ENCODE measurements around the gene GCH1.

The GCH1 gene

DNA sequence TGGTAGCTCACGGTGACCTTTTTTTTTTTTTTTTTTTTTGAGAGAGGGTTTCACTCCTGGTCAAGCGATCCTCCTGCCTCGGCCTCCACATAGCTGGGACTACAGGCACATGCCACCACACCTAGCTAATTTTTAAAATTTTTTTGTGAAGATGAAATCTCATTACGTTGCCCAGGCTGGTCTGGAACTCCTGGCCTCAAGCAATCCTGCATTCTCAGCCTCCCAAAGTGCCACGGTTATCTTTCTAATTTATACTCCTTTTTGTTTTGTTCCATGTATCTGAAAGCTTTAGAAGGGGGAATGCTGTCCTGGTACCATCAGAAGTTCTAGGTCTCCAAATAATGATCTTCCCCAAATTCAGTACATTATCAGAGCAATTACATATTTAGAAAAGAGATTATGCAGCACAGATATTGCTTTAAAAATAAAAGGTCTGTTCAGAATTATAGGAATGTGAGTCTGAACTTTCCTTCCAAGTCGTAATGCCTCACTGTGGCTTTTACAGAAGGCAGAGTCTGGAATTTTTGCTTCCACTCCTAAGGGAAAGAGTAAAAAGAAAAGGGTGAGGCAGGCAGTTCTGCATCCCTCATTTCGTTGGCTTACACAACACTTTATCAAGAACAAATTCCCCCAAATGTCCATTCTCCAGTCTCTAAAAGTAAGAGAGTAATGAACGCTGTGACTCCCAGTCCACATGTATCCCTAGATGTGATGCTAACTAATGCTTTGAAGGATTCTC lies 73.0 kb downstream of the GCH1 start:
- H3K4me3 ChIP-seq (ENCODE audit: control insufficient read depth, low read depth, low read length) = no peak overlapping the region
- DNase-seq (ENCODE audit: low read depth) = no peak
- TF ChIP-seq, protein P1, sequence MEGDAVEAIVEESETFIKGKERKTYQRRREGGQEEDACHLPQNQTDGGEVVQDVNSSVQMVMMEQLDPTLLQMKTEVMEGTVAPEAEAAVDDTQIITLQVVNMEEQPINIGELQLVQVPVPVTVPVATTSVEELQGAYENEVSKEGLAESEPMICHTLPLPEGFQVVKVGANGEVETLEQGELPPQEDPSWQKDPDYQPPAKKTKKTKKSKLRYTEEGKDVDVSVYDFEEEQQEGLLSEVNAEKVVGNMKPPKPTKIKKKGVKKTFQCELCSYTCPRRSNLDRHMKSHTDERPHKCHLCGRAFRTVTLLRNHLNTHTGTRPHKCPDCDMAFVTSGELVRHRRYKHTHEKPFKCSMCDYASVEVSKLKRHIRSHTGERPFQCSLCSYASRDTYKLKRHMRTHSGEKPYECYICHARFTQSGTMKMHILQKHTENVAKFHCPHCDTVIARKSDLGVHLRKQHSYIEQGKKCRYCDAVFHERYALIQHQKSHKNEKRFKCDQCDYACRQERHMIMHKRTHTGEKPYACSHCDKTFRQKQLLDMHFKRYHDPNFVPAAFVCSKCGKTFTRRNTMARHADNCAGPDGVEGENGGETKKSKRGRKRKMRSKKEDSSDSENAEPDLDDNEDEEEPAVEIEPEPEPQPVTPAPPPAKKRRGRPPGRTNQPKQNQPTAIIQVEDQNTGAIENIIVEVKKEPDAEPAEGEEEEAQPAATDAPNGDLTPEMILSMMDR (IDR thresholded peaks at IDR 0.05; ENCODE audit: control insufficient read depth, insufficient read depth, low read depth, low read length, missing control alignments) = no peak

DNA sequence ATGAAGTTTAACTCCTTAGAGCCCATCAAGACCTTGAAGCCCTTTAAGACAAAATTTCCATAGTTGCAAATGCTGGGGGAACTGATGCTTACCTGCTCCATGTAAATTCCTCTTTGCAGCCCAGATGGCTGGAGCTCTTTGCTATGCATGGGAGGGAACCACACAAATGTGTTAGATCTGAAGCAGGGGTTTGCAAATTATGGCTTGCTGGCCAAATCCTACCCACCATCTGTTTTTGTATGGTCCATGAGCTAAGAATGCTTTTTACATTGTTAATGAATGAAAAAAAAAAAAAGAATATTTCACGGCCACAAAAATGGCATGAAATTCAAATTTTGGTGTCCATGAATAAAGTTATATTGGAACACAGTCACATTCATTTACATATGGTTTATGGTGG lies 74.6 kb downstream of the GCH1 start:
- H3K4me3 ChIP-seq (ENCODE audit: control insufficient read depth, low read depth, low read length) = no peak overlapping the region
- TF ChIP-seq, protein P1 (IDR thresholded peaks at IDR 0.05; ENCODE audit: control insufficient read depth, insufficient read depth, low read depth, low read length, missing control alignments) = no peak
- no peak for DNase-seq (ENCODE audit: low read depth)

DNA sequence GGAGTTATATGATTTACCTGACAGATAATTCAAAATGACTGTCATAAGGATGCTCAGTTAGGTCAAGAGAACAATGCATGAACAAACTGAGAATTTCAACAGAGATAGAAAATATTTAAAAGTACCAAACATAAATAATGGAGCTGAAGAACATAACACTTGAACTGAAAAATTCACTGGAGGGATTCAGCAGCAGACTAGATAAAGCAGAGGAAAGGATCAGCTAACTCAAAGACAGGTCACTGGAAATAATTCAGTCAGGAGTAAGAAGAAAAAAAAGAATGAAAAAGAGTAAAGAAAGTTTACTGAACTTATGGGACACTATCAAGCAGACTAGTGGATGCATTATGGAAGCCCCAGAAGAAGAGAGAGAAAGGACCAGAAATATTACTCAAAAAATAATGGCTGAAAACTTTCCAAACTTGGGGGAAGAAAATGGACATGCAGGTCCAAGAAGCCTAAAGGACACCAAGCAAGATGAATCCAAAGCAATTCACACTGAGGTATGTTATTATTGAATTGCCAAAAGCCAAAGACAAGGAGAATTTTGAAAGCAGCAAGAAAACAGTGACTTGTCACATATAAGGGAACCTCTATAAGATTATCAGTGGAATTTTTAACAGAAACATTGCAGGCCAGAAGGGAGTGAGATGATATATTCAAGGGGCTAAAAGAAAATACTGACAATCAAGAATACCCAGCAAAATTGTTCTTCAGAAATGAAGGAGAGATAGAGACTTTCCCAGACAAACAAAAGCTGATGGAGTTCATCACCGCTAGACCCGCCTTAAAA lies 78.7 kb downstream of the GCH1 start:
- no peak for DNase-seq (ENCODE audit: low read depth)

DNA sequence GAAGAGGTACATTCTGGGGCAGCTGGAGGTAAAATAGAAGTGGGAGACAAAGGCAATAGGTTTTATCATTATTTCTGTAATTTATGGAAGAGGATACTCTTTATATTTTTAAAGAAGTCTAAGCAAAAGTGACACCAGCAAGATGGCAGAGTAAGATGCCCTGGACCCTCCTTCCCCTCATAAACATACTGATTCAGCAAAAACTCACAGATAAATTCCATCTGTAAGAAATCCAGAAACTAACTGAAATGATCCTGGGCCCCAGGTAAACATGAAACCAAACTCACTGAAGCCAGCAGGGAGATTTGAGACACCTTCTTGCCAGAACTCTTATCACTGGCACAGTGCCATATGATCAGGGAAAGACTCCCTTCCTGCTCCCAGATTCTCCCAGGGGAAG lies 79.9 kb downstream of the GCH1 start:
- no peak overlapping the region for H3K4me3 ChIP-seq (ENCODE audit: control insufficient read depth, low read depth, low read length)
- DNase-seq (ENCODE audit: low read depth) = no peak
- TF ChIP-seq, protein P1 (IDR thresholded peaks at IDR 0.05; ENCODE audit: control insufficient read depth, insufficient read depth, low read depth, low read length, missing control alignments) = no peak

More for the DNA sequence above, 78.7 kb downstream of the GCH1 start:
- TF ChIP-seq, protein P1 (IDR thresholded peaks at IDR 0.05; ENCODE audit: control insufficient read depth, insufficient read depth, low read depth, low read length, missing control alignments) = no peak
- H3K4me3 ChIP-seq (ENCODE audit: control insufficient read depth, low read depth, low read length) = no peak overlapping the region

DNA sequence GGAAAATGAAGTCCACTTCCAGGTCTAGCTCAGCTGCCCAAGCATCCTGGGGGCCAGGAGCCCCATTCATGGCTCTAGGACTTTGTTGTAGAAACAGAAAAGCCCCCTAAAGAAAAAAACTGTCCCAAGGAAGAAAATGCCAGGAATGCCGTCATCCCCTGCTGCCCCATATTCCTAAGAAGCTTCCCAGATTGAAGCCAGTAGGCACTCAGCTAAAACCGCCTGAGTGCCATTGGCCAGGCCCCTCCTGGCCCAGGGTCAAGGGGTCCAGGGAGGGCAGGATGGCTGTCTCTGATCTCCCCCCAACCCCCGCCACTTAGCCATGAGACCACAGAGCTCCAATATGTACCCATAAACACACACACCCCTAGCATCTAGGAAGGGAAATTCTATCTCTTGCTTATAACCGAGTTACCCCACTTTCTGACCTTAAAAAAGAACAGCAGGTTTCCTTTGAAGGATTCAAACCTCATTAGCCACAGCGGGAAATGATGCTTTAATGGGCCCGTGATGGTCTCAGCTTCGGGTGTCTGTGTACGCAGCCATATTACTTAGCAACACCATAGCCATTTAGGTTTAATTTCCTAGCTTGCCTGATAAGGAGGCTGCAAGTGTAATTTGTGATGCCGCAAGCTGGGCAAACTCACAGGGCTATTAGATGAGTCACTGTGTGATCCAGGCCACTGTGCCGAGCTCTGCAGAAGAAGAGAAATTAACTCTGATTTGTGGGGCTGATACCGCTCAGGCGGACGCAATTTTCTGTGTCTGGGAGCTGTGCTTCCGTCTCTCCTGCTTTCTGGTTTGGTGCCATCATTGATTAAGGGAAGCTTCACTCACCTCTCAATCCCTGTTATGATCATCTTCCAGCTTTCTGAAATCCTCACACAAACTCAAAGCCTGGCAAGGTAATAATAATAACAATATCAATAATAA lies 84.2 kb downstream of the GCH1 start:
- TF ChIP-seq, protein P1 (IDR thresholded peaks at IDR 0.05; ENCODE audit: control insufficient read depth, insufficient read depth, low read depth, low read length, missing control alignments) = no peak
- DNase-seq (ENCODE audit: low read depth) = peak; percentile 73
- no peak overlapping the region for H3K4me3 ChIP-seq (ENCODE audit: control insufficient read depth, low read depth, low read length)

DNA sequence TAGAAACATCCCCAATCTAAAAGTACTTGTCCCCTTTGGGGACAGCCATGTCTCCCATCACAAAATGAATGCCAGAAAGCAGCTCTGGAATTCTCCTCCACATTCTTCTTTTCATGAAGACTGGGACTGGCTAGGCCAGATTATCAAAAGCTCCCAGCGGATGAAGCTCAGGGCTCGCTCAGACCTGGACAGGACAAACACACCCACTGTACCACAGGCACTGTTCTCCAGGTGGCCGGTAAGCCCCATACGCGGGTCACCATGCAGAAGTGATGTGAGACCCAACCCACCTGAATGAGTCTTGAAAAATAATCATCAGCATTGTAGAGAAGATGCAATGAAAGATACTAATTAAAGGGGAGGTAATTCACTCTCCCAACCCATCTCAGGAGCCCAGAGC lies 85.1 kb downstream of the GCH1 start:
- no peak overlapping the region for H3K4me3 ChIP-seq (ENCODE audit: control insufficient read depth, low read depth, low read length)
- TF ChIP-seq, protein P1 (IDR thresholded peaks at IDR 0.05; ENCODE audit: control insufficient read depth, insufficient read depth, low read depth, low read length, missing control alignments) = no peak
- DNase-seq (ENCODE audit: low read depth) = no peak

All from AG09309 (cell line).